HG02588 (cell line): ENCODE data around the gene PKHD1.

ENCODE experiments used
- ATAC-seq: cut with Tn5 transposase; IDR thresholded peaks from one replicate; pipeline ENCODE4 v1.9.1; 2021; ENCODE audit warnings: mild to moderate bottlenecking, moderate library complexity; ENCODE audit not compliant: unreplicated experiment

PKHD1 gene

DNA sequence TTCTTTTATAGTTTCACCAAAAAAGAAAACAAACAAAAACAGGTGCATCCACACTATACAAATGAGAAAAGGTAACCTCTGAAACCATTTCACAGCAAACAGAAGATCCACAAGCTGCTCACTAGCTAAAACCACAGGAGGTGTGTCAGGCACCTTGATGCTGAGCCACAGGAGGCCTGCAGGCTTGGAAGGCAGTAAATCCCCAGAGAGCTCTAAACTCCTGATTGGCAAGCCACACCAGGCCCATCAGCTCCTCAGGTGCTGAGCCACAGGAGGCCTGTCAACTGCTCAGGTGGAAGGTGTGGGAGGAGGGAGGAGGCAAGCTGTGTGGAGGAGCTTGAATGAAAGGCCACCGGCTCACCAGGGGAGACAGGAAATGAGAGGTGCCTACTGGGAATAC is 273.0 kb downstream of the PKHD1 start:
- ATAC-seq: no peak

DNA sequence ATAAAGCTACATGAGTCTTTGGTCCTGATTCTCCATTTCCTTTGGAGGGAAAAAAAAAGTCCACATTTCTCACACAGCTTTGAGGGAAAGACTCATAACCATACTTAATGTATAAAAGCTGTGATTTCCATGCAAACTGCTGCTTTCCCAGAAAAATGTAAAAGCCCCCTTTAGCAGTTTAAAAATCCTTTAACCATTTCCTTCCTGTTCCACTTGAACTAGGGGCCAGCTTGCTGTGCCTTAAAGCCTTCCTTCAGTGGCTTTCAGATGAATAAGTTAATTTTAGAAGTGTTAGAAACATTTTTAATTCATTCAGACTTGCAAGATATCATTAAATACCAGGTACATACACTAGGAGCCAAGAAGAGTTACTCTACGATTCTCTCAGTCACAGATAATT is 273.5 kb downstream of the PKHD1 start:
- ATAC-seq: no peak

DNA sequence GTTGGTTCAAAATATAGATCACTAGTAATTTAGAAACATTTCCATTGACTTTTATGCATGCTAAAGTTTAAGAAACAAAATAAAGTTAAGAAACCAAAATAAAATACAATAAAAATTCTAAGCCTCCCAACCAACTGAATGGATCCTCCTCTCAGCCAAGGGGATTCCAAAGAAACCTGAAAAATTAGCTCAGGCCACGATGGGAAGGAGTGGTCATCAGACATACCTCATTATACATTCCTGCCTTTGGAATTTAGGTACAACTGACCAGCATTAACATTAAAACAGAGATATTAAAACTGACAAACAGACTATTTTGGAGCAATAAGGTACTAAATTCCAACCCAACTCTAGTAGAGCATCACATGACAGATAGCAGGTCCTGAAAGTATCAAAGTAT is 275.2 kb downstream of the PKHD1 start:
- ATAC-seq: no peak

DNA sequence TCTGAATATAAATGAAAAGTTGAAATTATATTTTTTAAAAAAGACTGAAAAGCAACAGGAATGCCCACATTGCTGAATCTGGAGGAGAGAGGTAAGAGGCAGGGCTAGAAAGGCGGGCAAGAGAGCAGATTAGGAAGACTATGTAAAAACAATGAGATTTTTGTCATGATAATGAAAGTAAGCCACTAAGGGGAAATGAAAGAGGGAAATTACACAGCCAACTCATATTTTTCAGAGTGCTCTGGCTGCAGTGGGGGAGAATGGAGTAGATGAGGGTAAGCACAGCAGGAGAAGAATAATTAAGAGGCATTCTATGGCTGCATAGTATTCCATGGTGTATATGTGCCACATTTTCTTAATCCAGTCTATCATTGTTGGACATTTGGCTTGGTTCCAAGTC is 281.9 kb downstream of the PKHD1 start:
- no peak for ATAC-seq

DNA sequence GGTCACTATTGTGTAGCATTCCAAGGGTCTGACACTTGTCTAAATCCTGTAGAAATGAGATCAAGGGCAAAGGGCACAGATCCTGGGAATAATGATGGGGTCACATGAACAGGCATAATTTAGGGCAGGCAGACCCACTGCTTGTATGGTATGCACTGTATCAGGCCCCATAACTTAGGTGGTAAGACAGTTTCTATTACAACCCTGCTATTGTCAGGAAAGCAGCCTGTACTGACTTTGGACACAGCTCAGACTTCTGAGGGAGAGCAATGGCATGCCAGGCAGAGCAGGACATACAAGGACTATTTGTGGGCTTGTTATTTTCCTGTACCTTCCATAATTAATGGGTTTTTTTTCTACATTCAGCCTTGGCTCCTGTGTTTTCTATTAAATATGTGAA is 286.8 kb downstream of the PKHD1 start:
- ATAC-seq: no peak

DNA sequence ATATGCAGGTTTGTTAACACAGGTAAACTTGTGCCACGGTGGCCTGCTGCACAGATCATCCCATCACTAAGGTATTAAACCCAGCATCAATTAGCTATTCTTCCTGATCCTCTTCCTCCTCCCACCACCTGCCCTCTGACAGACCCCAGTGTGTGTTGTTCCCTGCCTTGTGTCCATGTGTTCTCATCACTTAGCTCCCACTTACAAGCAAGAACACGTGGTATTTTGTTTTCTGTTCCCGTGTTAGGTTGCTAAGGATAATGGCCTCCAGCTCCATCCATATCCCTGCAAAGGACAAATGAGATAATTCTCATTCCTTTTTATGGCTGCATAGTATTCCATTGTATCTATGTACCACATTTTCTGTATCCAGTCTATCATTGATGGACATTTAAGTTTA is 294.0 kb downstream of the PKHD1 start:
- no peak for ATAC-seq

DNA sequence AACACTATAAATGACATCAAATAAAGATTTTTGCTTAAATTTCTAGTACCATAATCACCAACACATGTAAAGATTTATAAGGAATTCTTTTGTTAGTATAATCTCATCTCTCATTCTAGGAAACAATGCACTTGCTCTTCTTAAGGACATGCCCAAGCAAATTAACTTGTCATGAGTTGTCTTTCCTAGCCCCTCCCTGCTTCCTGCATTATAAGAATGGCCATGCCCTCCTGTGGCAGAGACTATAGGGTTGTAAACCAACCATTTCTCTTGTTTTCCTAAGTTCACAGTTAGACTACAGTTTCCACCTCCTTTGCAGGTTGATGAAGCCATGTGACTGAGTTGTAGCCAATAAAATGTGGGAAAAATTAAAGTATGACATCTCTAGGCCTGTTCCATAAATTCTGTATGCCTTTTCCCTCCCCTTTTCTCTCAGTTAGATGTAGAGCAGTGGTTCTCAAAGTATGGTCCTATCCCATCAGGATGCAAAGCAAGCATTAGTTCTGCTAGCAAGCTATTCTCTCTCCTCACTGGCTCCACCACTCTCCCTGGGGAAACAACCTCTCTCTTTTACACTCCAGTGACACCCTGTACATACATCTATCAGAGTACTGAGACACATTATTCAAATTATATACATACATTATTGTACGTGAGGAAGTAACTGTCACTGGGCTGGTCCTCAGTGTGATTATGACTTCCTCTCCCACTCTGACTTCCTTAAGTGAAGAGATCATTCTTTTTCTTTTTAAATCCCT is 295.0 kb downstream of the PKHD1 start:
- no peak for ATAC-seq

DNA sequence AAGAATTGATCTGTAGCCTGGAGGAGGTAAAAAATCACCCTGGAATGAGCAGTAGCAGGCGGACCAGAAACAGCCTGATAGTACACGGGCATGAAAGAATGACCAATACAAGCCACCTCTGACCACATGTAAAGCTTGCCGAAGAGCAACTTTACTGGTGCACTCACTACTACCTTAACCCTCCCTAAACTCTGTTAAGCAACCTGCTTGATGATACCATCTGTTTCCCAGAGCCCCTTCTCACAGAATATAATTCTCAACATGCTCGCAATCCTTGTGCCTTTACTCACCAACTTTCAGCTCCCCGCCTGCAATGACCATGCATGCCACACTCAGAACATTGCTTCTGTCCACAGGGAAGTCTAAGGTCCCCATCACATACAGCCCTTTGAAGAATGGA is 296.5 kb downstream of the PKHD1 start:
- ATAC-seq: no peak

DNA sequence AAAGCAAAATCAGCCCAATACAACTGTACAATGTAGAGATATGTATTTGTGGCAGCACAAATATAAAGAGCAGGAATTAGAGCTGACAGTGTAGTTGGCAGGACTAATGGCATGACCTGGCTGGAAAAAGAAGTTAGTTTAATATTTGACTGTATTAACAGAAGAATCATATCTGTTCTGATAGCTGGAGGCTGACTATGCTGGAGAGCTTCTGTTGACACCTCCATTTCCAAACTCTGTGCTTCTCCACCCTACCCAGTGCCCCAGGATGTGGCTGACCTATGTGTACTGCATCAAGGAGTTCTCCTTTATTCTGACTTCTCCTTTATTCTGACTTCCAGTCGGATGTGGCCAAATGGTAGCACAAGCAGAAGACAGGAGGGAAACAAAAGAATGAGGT is 299.3 kb downstream of the PKHD1 start:
- ATAC-seq: no peak

DNA sequence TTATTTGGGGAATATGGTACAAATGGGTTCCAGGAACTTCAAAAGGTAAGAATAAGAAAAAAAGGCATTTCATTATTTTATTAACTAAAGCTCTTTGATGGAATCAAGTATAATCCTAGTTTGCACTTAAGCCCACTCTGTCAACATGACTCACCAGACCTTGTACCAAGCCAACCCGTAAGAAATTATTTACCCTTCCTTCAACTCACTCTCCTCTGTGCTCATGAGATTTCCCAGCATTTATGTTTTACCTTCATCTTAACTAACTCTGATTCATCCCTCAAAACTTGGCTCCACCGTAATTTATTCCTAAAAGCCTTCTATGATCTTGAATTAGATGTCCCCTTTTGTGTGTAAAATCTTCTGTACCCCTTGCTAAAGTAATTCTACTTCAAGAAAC is 308.7 kb downstream of the PKHD1 start:
- no peak for ATAC-seq

DNA sequence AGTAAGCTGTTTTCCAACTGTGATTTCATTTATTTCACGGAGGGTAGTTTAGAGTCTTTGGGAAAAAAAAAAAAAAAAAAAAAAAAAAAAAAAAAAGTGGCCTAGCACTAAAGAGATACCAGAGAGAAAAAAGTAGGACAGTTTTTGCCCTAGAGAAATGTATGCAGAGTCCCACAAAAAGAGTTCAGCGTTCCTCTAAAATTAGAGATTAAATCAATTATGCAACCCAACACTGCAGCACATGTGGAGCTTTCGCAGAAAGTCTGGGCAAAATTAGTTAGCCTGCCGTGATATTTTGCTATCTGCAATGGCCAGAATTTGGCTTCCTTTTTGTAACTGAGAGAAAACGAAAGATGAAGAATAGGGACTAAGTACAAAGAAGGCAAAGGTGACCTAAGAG is 309.8 kb downstream of the PKHD1 start:
- no peak for ATAC-seq

DNA sequence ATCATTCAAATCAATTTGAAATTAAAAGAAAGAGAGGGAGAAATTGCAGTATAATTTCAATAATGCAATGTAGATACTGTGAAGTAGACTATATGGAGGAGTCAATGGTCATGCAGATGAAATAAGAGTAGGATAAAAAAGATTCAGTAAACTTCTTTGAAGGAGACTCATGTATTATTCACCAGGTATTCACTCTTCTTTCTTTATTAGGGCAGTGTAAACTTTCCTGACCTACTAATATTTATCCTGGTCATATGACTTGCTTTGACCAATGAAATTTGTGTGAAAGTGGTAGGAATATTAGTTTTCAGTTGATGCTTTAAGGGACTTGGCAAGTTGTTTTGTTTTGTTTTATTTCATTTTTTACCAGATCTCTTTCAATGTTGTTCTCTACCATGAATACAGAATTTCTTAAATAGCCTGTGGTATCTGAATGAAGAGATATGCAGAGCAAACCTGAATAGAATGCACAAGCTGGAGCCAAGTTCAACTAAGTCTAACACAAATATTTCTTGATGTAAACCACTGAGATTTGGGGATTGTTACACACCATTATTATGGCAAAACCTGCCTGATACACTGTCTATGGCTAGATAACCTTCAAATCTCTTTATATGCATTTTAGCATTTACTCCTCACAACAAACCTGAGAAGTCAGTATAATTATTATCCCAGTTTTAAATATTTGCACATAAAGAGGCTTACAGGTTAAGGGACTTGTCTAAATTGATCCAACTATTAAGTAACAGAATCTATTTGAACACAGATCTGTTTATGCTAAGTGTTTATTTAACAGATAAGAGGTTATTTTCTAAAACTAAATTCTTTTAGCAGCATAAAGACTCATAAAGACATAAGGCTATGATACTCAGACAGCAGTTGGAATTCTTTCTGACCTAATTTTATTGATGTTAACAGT is 311.2 kb downstream of the PKHD1 start:
- ATAC-seq: no peak

DNA sequence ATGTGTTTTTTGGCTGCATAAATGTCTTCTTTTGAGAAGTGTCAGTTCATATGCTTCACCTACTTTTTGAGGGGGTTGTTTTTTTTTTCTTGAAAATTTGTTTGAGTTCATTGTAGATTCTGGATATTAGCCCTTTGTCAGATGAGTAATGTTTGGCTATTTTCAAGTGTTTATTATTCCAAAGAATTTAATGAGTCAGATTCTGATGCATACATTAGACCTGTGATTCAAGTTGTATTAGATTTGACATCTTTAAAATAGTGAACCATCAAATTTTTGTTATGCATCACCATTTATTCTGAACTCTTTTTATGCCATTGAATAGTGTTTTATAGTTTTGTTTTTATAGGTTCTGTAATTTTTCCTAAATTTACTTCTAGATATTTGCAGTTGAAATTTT is 319.3 kb downstream of the PKHD1 start:
- no peak for ATAC-seq

DNA sequence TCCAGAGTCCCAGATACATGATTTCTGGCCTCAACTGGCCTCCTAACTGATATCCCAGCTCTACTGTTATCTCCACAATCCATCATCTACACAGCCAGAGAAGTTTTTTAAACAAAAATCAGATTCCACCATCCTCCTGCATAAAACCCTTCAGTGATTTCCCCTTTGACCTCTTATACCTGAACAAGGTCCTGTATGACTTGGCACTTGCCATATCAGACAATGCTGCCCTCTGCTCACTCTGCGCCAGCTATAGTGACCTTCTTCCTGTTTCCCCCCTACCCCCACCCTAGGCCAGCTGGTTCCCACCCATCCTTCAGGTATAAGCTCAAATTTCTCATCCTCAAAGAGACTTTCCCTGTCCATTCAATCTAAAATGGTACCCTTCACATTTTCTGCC is 322.2 kb downstream of the PKHD1 start:
- no peak for ATAC-seq

DNA sequence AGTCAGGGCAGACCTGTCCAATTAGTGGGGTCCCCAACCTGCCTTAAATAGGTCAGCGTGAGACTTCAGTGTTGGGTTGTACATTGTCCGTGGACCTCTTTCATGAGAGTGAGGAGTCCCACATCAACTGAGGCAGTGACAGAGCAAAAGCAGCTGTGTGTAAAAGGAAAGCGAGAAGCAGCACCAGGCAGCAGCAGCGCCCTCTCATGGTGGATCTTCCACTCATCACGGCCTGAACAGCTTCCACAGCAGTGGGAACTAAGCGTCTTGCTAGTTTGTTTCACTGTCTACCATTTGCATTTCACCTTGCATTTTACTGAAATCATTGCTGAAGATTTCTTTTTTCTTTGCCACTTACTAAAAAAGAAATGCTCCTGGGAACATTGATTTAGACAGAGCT is 333.8 kb downstream of the PKHD1 start:
- no peak for ATAC-seq

DNA sequence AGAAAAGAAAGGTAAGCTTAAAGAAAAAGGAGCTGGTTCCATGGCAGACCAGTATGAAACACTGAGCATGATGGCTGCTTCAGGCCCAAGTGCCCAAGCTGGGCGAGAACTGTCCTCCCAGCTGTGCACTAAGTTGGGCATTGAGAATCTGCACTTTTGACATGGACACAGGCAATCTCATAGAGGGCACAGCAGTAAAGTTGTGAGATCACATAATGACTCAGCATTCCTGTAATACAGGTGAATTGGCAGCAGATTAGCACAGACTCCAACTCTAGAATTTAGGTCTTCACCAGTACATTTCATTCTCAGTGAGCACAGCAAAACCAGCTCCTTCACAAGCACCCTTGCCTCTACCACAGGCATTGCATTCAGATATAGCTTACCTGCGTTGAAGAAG is 343.4 kb downstream of the PKHD1 start:
- ATAC-seq: no peak

DNA sequence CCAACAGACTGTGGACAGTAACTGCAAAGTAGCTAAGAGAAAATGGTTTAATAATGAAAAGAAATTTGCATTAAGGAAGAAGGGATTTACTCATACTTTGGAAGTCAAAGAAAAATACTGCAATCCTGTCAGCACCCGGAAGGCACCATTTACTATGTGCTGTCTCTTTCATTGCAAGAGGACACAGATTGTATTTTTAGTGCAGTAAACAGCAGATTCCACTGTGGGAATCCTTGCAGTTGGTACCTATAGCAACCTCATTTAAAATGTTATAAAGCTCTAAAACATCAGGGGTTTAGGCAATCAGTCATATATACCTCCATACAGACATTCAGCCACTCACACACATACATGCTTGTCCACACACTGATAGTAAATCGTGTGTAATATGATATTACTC is 346.8 kb downstream of the PKHD1 start:
- no peak for ATAC-seq

DNA sequence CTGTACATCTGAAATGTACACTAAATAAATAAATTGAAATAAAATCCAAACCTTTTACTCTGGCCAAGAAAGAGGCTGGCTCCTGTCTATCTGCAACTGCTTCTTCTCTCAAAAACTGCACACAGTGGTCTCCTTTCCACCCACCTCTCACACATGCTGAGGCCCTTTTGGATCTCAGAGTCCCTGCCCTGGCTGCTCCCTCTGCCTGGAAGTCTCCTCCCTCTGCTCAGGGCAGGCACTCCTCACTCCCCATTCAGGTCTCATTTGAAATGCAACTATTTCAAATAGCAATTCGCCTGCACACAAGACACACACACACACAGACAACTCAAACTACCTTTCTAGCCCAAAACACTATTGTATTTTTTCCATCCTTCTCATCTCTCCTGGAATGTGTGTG is 348.8 kb downstream of the PKHD1 start:
- ATAC-seq: no peak

DNA sequence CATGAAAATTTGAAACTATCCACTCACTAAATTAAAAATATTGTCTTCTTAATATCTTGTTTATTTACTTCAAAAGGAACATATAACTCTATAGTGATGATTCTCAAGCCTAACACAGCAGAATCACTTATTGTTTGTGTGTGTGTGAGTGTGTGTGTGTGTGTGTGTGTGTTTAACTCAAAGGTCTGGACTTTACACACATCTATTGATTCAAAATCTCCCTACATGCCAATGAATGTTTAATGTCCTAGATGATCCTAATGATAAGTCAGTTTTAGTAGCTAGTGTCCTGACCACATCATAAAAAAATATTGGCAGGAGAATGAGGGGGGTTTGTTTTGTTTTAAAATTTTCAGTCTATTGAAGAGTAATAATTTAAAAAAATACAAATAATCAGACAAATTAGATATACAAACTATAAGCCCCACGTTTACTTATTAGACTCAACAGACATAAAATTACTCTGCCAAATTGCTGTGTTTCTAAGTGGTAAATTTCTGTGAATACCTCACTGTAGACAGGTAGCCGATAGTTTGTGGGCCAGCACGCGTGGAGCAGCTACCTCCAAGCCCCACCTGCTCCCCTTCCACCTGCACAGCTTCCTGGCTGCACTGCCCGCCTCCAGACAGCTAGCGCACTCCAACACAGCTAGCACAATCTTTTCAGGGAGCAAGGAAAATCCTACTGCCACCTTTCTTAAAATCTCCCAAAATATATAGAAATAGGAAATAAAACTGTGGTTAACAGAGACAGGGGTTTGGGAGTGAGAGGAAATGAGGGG is 349.6 kb downstream of the PKHD1 start:
- no peak for ATAC-seq

DNA sequence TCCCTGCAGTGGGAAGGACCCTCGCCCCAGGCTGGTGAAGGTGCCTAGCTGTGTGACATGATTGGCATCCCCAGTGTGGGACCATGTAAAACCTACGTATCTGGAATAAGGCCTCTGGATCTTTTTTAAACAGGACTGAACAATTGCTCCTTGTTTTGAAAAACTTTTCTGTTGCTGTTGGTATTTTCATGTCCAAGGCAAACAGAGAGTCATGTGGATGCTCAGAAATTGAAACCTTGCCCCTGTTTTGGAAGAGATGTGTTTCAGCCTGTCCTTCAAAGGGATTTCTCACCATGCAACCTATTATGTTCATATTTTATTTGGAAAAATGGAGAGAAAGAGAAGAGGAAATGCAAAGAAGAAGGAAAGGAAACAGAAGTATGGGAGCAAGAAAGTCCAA is 362.3 kb downstream of the PKHD1 start:
- ATAC-seq: no peak

DNA sequence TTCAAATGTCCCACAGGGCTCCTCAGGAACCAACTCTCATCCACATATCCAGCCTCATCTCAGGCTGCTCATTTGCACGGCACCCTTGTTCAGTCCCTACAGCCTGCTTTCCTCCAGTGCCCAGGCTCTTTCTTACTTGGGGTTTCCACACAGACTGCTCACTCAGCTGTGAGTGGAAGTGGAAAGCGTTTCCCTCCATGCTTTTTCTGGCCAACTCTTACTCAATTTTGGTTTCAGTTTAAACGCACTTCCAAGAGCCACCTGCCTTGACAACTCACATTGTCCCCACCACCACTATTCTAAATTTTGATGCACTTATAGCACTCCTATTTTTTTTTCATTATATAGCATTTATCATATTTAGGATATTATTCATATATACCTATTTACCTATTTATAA is 367.1 kb downstream of the PKHD1 start:
- ATAC-seq: no peak

DNA sequence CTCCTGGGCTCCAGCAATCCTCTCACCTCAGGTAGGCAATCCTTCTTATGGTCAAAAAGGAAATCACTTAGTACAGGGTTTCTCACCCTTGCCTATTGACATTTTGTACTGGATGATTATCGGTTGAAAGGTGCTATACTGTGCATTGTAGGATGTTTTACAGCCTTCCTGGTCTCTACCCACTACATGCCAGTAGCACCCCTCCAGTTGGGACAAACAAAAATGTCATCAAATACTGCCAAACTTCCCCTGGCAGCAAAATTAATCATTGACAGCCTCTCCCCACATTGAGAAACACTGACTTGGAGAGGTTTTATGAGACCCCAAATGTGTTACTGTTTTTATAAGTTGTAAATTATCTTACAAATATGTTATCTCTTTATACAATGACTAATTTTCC is 368.1 kb downstream of the PKHD1 start:
- ATAC-seq: no peak
